Small intestine (tissue), 7 donors: ENCODE data around the gene TNFRSF6B. TPM values are rescaled to one million over a fixed set of nuclear protein-coding genes. Genes with fewer than 3 reads are reported as not detected.

Experiments used
- DNase-seq, 2 donors: peaks; one replicate each; pipeline versions ENCODE4 v3.0.0 to v3.0.0-alpha.2; 2013
- FAIRE-seq: peaks from 2 replicates; lab custom pipeline; 2012; peaks lifted over from hg19 to GRCh38; lab: Jason Lieb, UNC
- H3K27ac ChIP-seq, 3 donors: one replicate each; pipeline ENCODE4 v1.5.1; 2013; ENCODE audit warnings: low read length in 2 of 3, mild to moderate bottlenecking in 2 of 3, control low read depth in 1 of 3, inconsistent platforms in 1 of 3, low read depth in 1 of 3, moderate library complexity in 1 of 3
- H3K27me3 ChIP-seq, 3 donors: one replicate each; pipeline ENCODE4 v1.6.1; 2013; ENCODE audit warnings: low read length in 3 of 3, inconsistent platforms in 1 of 3; ENCODE audit not compliant: control insufficient read depth in 3 of 3, insufficient read depth in 3 of 3
- H3K36me3 ChIP-seq, 3 donors: one replicate each; pipeline ENCODE4 v1.6.1; 2013; ENCODE audit warnings: low read length in 3 of 3, inconsistent platforms in 1 of 3, low read depth in 1 of 3, mild to moderate bottlenecking in 1 of 3, moderate library complexity in 1 of 3; ENCODE audit not compliant: control insufficient read depth in 3 of 3, insufficient read depth in 2 of 3
- H3K4me1 ChIP-seq, 3 donors: one replicate each; pipeline ENCODE4 v1.6.1; 2013; ENCODE audit warnings: low read length in 2 of 3, inconsistent platforms in 1 of 3, low read depth in 1 of 3, mild to moderate bottlenecking in 1 of 3, moderate library complexity in 1 of 3; ENCODE audit not compliant: control insufficient read depth in 3 of 3, insufficient read depth in 2 of 3
- H3K4me3 ChIP-seq, 3 donors: one replicate each; pipeline ENCODE4 v1.5.1; 2013; ENCODE audit warnings: low read length in 3 of 3, control low read depth in 1 of 3, inconsistent platforms in 1 of 3, low read depth in 1 of 3, mild to moderate bottlenecking in 1 of 3, moderate library complexity in 1 of 3
- H3K9me3 ChIP-seq, 2 donors: one replicate each; pipeline ENCODE4 v1.6.1; 2013; ENCODE audit warnings: low read depth in 1 of 2, low read length in 1 of 2; ENCODE audit not compliant: control insufficient read depth in 2 of 2, insufficient read depth in 1 of 2
- WGBS, 3 donors: extraction: QIAGEN DNeasy Blood & Tissue Kit; methylation state at CpG; one replicate each; pipeline ENCODE4 v1.1.7; 2013; 5-methylcytosine and 5-hydroxymethylcytosine counted together
- polyA plus RNA-seq, 4 donors: library from polyadenylated mRNA; stranded (reverse) in 3 of 4; unstranded in 1 of 4; fragments of 200-250 nt in 3 of 4; fragments of 120-200 nt in 1 of 4; gene quantifications; one replicate each; pipeline versions ENCODE4 v1.2.1 to v1.2.3, GENCODE V29; 2013
- donor health status: healthy with polysubstance abuse.
- donor health status: control.
- donor health status: control.
- donor health status: Bipolar disorder and iron deficiency.
- donor health status: healthy.

The TNFRSF6B gene
- polyA plus RNA-seq, 4 donors = 1.9 to 15.9 (median 5.8) TPM

GRCh38 chr20:63742381-63743024 lies 46.1 kb downstream of the TNFRSF6B start:
- H3K27ac ChIP-seq = no peak overlapping the region
- H3K9me3 ChIP-seq = no peaks in the 10 kb centered on the region
- DNase-seq (no peak), FAIRE-seq (no peak)
- H3K36me3 ChIP-seq = peaks cover 0 to 45% (median 0%) of the 10 kb centered on the region in 3 donors
- 90 to 93% (median 90%) methylated on average over 31 to 37 of the region's 37 CpGs for WGBS, 3 donors
- no peaks in the 10 kb centered on the region for H3K27me3 ChIP-seq
- peaks cover 1 to 27% (median 4%) of the 10 kb centered on the region in 3 donors for H3K4me1 ChIP-seq
- H3K4me3 ChIP-seq = no peak overlapping the region

- Histone ChIP-seq H3K36me3 (peaks cover 0 to 45% (median 0%) of the 10 kb centered on the region in 3 donors), H3K4me3 (no peak overlapping the region), H3K4me1 (peaks cover 0 to 22% (median 2%) of the 10 kb centered on the region in 3 donors), H3K9me3 (no peaks in the 10 kb centered on the region), H3K27me3 (no peaks in the 10 kb centered on the region), H3K27ac (no peak overlapping the region)
- 89 to 91% (median 90%) methylated on average over 31 of the region's 31 CpGs for WGBS, 3 donors
- FAIRE-seq (no peak), DNase-seq (no peak)
Measured at GRCh38 chr20:63743210-63743970, 46.9 kb downstream of the TNFRSF6B start.

GRCh38 chr20:63744158-63744557 lies 47.7 kb downstream of the TNFRSF6B start:
- 70 to 77% (median 73%) methylated on average over 4 of the region's 4 CpGs for WGBS, 3 donors
- Histone ChIP-seq H3K27ac (no peak overlapping the region), H3K4me1 (peaks cover 0 to 14% (median 0%) of the 10 kb centered on the region in 3 donors), H3K4me3 (no peak overlapping the region), H3K27me3 (no peaks in the 10 kb centered on the region), H3K9me3 (no peaks in the 10 kb centered on the region), H3K36me3 (peaks cover 0 to 45% (median 0%) of the 10 kb centered on the region in 3 donors)
- FAIRE-seq (no peak), DNase-seq (no peak)

- 59 to 78% (median 77%) methylated on average over 25 of the region's 25 CpGs for WGBS, 3 donors
- FAIRE-seq = no peak
- H3K9me3 ChIP-seq = no peaks in the 10 kb centered on the region
- H3K27ac ChIP-seq = no peak overlapping the region
- H3K4me3 ChIP-seq = no peak overlapping the region
- no peak for DNase-seq
- no peaks in the 10 kb centered on the region for H3K27me3 ChIP-seq
- H3K36me3 ChIP-seq = peaks cover 0 to 47% (median 0%) of the 10 kb centered on the region in 3 donors
- peaks cover 0 to 14% (median 0%) of the 10 kb centered on the region in 3 donors for H3K4me1 ChIP-seq
Measured at GRCh38 chr20:63744574-63745423, 48.3 kb downstream of the TNFRSF6B start.

- Histone ChIP-seq H3K27me3 (no peaks in the 10 kb centered on the region), H3K9me3 (no peaks in the 10 kb centered on the region), H3K4me1 (peaks cover 0 to 14% (median 0%) of the 10 kb centered on the region in 3 donors), H3K27ac (no peak overlapping the region), H3K36me3 (peaks cover 0 to 49% (median 0%) of the 10 kb centered on the region in 3 donors), H3K4me3 (no peak overlapping the region)
- FAIRE-seq = no peak
- no peak for DNase-seq
- WGBS, 3 donors = 80 to 90% (median 83%) methylated on average over 14 to 15 of the region's 15 CpGs
Measured at GRCh38 chr20:63745424-63745805, 49.0 kb downstream of the TNFRSF6B start.

- no peaks in the 10 kb centered on the region for H3K9me3 ChIP-seq
- H3K36me3 ChIP-seq = peaks cover 0 to 48% (median 0%) of the 10 kb centered on the region in 3 donors
- FAIRE-seq (no peak), DNase-seq (no peak)
- peaks cover 0 to 11% (median 0%) of the 10 kb centered on the region in 3 donors for H3K4me1 ChIP-seq
- no peak overlapping the region for H3K4me3 ChIP-seq
- no peaks in the 10 kb centered on the region for H3K27me3 ChIP-seq
- H3K27ac ChIP-seq = no peak overlapping the region
- WGBS, 3 donors = 74 to 88% (median 80%) methylated on average over 24 to 26 of the region's 26 CpGs
Measured at GRCh38 chr20:63745961-63746731, 49.7 kb downstream of the TNFRSF6B start.

- Histone ChIP-seq H3K27ac (no peak overlapping the region), H3K9me3 (no peaks in the 10 kb centered on the region), H3K36me3 (peaks cover 0 to 42% (median 0%) of the 10 kb centered on the region in 3 donors), H3K4me1 (peaks cover 0 to 4% (median 0%) of the 10 kb centered on the region in 3 donors), H3K27me3 (no peaks in the 10 kb centered on the region), H3K4me3 (no peak overlapping the region)
- 92 to 94% (median 93%) methylated on average over 32 to 47 of the region's 47 CpGs for WGBS, 3 donors
- DNase-seq (no peak), FAIRE-seq (no peak)
Measured at GRCh38 chr20:63746751-63747315, 50.4 kb downstream of the TNFRSF6B start.
